Measurements from ENCODE around the gene TNS3. TPM values are rescaled to one million over a fixed set of nuclear protein-coding genes. Genes with fewer than 3 reads are reported as not detected.

The TNS3 gene
- total and polyA plus RNA-seq, 7 donors = 17.4 to 43.8 (median 28.8) TPM

GRCh38 chr7:47311891-47312290 lies 270.0 kb downstream of the TNS3 start:
- no peak for DNase-seq
- no peak overlapping the region for H3K27ac ChIP-seq
- H3K9me3 ChIP-seq = no peaks in the 10 kb centered on the region
- H3K4me3 ChIP-seq = no peak overlapping the region
- no peaks in the 10 kb centered on the region for H3K27me3 ChIP-seq
- TF ChIP-seq, protein P1, sequence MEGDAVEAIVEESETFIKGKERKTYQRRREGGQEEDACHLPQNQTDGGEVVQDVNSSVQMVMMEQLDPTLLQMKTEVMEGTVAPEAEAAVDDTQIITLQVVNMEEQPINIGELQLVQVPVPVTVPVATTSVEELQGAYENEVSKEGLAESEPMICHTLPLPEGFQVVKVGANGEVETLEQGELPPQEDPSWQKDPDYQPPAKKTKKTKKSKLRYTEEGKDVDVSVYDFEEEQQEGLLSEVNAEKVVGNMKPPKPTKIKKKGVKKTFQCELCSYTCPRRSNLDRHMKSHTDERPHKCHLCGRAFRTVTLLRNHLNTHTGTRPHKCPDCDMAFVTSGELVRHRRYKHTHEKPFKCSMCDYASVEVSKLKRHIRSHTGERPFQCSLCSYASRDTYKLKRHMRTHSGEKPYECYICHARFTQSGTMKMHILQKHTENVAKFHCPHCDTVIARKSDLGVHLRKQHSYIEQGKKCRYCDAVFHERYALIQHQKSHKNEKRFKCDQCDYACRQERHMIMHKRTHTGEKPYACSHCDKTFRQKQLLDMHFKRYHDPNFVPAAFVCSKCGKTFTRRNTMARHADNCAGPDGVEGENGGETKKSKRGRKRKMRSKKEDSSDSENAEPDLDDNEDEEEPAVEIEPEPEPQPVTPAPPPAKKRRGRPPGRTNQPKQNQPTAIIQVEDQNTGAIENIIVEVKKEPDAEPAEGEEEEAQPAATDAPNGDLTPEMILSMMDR (IDR thresholded peaks at IDR 0.05) = no peak
- no peak for TF ChIP-seq EP300 (IDR thresholded peaks at IDR 0.05)
- TF ChIP-seq POLR2A (IDR thresholded peaks at IDR 0.05) = no peak
- TF ChIP-seq POLR2AphosphoS5 (IDR thresholded peaks at IDR 0.05) = no peak
- H3K36me3 ChIP-seq = no peaks in the 10 kb centered on the region
- intact Hi-C loops (cut with DNase I) = no loop called here
- peaks cover 0 to 34% (median 28%) of the 10 kb centered on the region in 4 donors for H3K4me1 ChIP-seq
- 93 to 94% methylated on average over 4 of the region's 4 CpGs for WGBS, 2 donors

DNA sequence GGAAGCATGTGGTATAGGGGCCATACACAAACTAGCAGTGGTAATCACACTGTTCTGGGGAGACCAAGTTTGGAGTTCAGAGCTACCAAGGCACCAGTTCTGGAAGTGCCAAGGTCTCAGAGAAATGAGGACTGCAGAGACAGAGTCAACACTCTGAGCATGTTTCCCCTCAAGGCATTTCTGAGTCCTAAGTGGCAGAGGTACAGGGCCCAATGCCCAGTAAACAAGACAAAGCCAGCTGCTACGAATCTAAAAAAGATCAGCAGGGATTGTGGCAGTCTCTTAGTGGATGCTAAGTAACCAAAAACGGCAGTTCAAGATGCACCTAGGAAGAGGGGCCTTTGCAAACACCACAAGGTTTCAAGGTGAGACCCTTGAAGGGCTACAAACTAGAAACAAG lies 271.9 kb downstream of the TNS3 start:
- no peak overlapping the region for H3K4me3 ChIP-seq
- H3K4me1 ChIP-seq = peaks cover 0 to 20% (median 15%) of the 10 kb centered on the region in 4 donors
- DNase-seq = no peak
- H3K27ac ChIP-seq = peak overlapping the region in 2 of 4 donors; percentile 4 to 42
- no peaks in the 10 kb centered on the region for H3K9me3 ChIP-seq
- H3K36me3 ChIP-seq = no peaks in the 10 kb centered on the region
- intact Hi-C loops (cut with DNase I) = no loop called here
- no peaks in the 10 kb centered on the region for H3K27me3 ChIP-seq
- TF ChIP-seq POLR2A (IDR thresholded peaks at IDR 0.05) (no peak), EP300 (IDR thresholded peaks at IDR 0.05) (no peak), POLR2AphosphoS5 (IDR thresholded peaks at IDR 0.05) (no peak)
- TF ChIP-seq, protein P1 (IDR thresholded peaks at IDR 0.05) = no peak
- 71 to 87% methylated on average over 2 of the region's 2 CpGs for WGBS, 2 donors

DNA sequence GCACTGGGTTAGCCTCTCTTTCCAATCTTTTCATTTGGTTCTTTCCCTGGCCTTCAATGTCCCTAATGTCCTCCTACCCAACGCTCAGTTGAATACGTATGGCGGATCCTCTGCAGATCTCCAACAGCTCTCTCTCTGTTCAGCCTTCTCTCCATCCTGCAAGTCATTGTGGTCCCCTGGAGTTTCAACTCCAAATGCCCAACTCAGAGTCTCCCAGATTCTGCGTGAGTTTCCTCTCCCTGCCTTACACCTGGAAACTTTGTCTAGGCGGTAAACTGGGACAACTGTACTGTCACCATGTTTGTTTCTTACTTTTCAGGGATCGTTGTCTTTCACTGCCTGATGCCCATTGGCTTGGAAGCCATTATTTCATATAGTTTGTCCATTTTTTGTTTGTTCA lies 273.1 kb downstream of the TNS3 start:
- H3K27ac ChIP-seq = no peak overlapping the region
- WGBS, 2 donors = 97 to 98% methylated on average over 6 of the region's 6 CpGs
- H3K9me3 ChIP-seq = no peaks in the 10 kb centered on the region
- no peak for TF ChIP-seq POLR2AphosphoS5 (IDR thresholded peaks at IDR 0.05)
- no peak for TF ChIP-seq POLR2A (IDR thresholded peaks at IDR 0.05)
- TF ChIP-seq, protein P1 (IDR thresholded peaks at IDR 0.05) = no peak
- TF ChIP-seq EP300 (IDR thresholded peaks at IDR 0.05) = no peak
- H3K36me3 ChIP-seq = peaks cover 0 to 5% (median 0%) of the 10 kb centered on the region in 4 donors
- H3K27me3 ChIP-seq = no peaks in the 10 kb centered on the region
- DNase-seq = no peak
- intact Hi-C loops (cut with DNase I) = no loop called here
- no peak overlapping the region for H3K4me3 ChIP-seq
- peaks cover 0 to 10% (median 4%) of the 10 kb centered on the region in 4 donors for H3K4me1 ChIP-seq

- Histone ChIP-seq H3K27me3 (no peaks in the 10 kb centered on the region), H3K9me3 (no peaks in the 10 kb centered on the region), H3K36me3 (peaks cover 3 to 17% (median 7%) of the 10 kb centered on the region in 4 donors), H3K27ac (no peak overlapping the region), H3K4me3 (no peak overlapping the region), H3K4me1 (peaks cover 0 to 10% (median 4%) of the 10 kb centered on the region in 4 donors)
- TF ChIP-seq POLR2A (IDR thresholded peaks at IDR 0.05) (no peak), EP300 (IDR thresholded peaks at IDR 0.05) (no peak), POLR2AphosphoS5 (IDR thresholded peaks at IDR 0.05) (no peak)
- TF ChIP-seq, protein P1 (IDR thresholded peaks at IDR 0.05) = no peak
- no peak for DNase-seq
- WGBS, 2 donors = 82 to 94% methylated on average over 3 of the region's 3 CpGs
- intact Hi-C loops (cut with DNase I) = no loop called here
Measured at GRCh38 chr7:47307311-47307710, 274.6 kb downstream of the TNS3 start.
